IMR-90 (cell line): ENCODE measurements around the gene SLC29A1. TPM values are rescaled to one million over a fixed set of nuclear protein-coding genes. Genes with fewer than 3 reads are reported as not detected.

Experiments used
- ATAC-seq: fragments of 200-7000 bp; cut with Tn5 transposase; 2 replicates; pipeline ENCODE4 v1.9.1; 2020; ENCODE audit warnings: low read depth, mild to moderate bottlenecking, moderate library complexity
- BruUV-seq: library from RNA; stranded (reverse); fragments of 400-500 nt; replicated peaks from 2 replicates; lab custom pipeline; 2021; lab: Mats Ljungman, UMichigan
- CTCF ChIA-PET: fragments of 300-600 bp; formaldehyde crosslinking; extraction: SDS; loops from one replicate; lab custom pipeline; 2021; ENCODE audit warnings: antibody characterized with exemption; lab: Yijun Ruan, JAX
- POLR2A ChIA-PET: fragments of 300-600 bp; sonication (Branson Sonifier 250); formaldehyde crosslinking; loops from one replicate; lab custom pipeline; 2022; ENCODE audit warnings: antibody characterized with exemption; ENCODE audit not compliant: unreplicated experiment; lab: Charles Lee
- DNase-seq: peaks from one replicate; pipeline ENCODE4 v3.0.0; 2013
- H2AFZ ChIP-seq: replicated peaks from 2 replicates; pipeline ENCODE3; 2013; ENCODE audit warnings: low read length, mild to moderate bottlenecking; ENCODE audit not compliant: poor library complexity
- H2AK5ac ChIP-seq: 2 replicates; pipeline ENCODE4 v1.6.1; 2013; ENCODE audit warnings: low read depth, low read length, inconsistent platforms
- H2AK9ac ChIP-seq: replicated peaks from 2 replicates; pipeline ENCODE3; 2013; ENCODE audit warnings: mild to moderate bottlenecking, low read depth, low read length, moderate library complexity; ENCODE audit not compliant: poor library complexity
- H2BK120ac ChIP-seq: 2 replicates; pipeline ENCODE4 v1.6.1; 2013; ENCODE audit warnings: low read depth, low read length, inconsistent platforms
- H2BK15ac ChIP-seq: 3 replicates; pipeline ENCODE4 v1.6.1; 2013; ENCODE audit warnings: low read depth, low read length, inconsistent platforms
- H2BK20ac ChIP-seq: 2 replicates; pipeline ENCODE4 v1.6.1; 2013; ENCODE audit warnings: low read depth, mild to moderate bottlenecking, inconsistent platforms, low read length, moderate library complexity
- H2BK5ac ChIP-seq: 2 replicates; pipeline ENCODE4 v1.6.1; 2013; ENCODE audit warnings: mild to moderate bottlenecking, low read depth, low read length, inconsistent platforms; ENCODE audit not compliant: poor library complexity, severe bottlenecking
- H3K14ac ChIP-seq: replicated peaks from 2 replicates; pipeline ENCODE4 v1.6.1; 2013; ENCODE audit warnings: low read depth, low read length, inconsistent platforms
- H3K18ac ChIP-seq: 2 replicates; pipeline ENCODE4 v1.6.1; 2013; ENCODE audit warnings: low read depth, low read length, control low read depth
- H3K23ac ChIP-seq: 2 replicates; pipeline ENCODE4 v1.6.1; 2013; ENCODE audit warnings: low read depth, low read length, inconsistent platforms
- H3K27ac ChIP-seq: 2 replicates; pipeline ENCODE4 v1.5.1; 2013; ENCODE audit warnings: mild to moderate bottlenecking, control low read depth, low read length; ENCODE audit not compliant: insufficient read depth
- H3K27me3 ChIP-seq: 2 replicates; pipeline ENCODE4 v1.6.1; 2013; ENCODE audit warnings: low read length; ENCODE audit not compliant: control insufficient read depth, insufficient read depth
- H3K36me3 ChIP-seq: 2 replicates; pipeline ENCODE4 v1.6.1; 2013; ENCODE audit warnings: low read length, mixed read lengths; ENCODE audit not compliant: control insufficient read depth, insufficient read depth
- H3K4ac ChIP-seq: 2 replicates; pipeline ENCODE4 v1.6.1; 2013; ENCODE audit warnings: low read depth, low read length, inconsistent platforms
- H3K4me1 ChIP-seq: 2 replicates; pipeline ENCODE4 v1.6.1; 2013; ENCODE audit warnings: low read length, mixed read lengths; ENCODE audit not compliant: control insufficient read depth, insufficient read depth
- H3K4me2 ChIP-seq: 2 replicates; pipeline ENCODE4 v1.6.1; 2013; ENCODE audit warnings: low read depth, mild to moderate bottlenecking, control low read depth, low read length, moderate library complexity
- H3K4me3 ChIP-seq: 2 replicates; pipeline ENCODE4 v1.5.1; 2013; ENCODE audit warnings: low read depth, mild to moderate bottlenecking, control low read depth, low read length, moderate library complexity; ENCODE audit not compliant: insufficient read depth
- H3K56ac ChIP-seq: 2 replicates; pipeline ENCODE4 v1.6.1; 2013; ENCODE audit warnings: low read length, inconsistent platforms; ENCODE audit not compliant: insufficient read depth; ENCODE audit errors: extremely low read depth
- H3K79me1 ChIP-seq, 2 experiments: 2 replicates each; pipeline ENCODE4 v1.6.1; 2013; ENCODE audit warnings: low read length in 2 of 2, inconsistent platforms in 1 of 2, low read depth in 1 of 2
- H3K9ac ChIP-seq: 2 replicates; pipeline ENCODE4 v1.6.1; 2013; ENCODE audit warnings: low read depth, low read length, control low read depth
- H3K9me1 ChIP-seq: 2 replicates; pipeline ENCODE4 v1.6.1; 2013; ENCODE audit warnings: low read length, inconsistent platforms; ENCODE audit not compliant: insufficient read depth
- H3K9me3 ChIP-seq: 2 replicates; pipeline ENCODE4 v1.6.1; 2013; ENCODE audit warnings: low read length; ENCODE audit not compliant: control insufficient read depth, insufficient read depth
- H4K20me1 ChIP-seq: 2 replicates; pipeline ENCODE4 v1.6.1; 2013; ENCODE audit warnings: low read length, inconsistent platforms; ENCODE audit not compliant: insufficient read depth
- H4K5ac ChIP-seq: 2 replicates; pipeline ENCODE4 v1.6.1; 2013; ENCODE audit warnings: mild to moderate bottlenecking, low read depth, low read length, control low read depth
- H4K8ac ChIP-seq, 2 experiments: 2 replicates each; pipeline ENCODE4 v1.6.1; 2013; ENCODE audit warnings: low read depth in 2 of 2, low read length in 2 of 2, control low read depth in 1 of 2, inconsistent platforms in 1 of 2
- H4K91ac ChIP-seq: 2 replicates; pipeline ENCODE4 v1.6.1; 2013; ENCODE audit warnings: low read depth, low read length, inconsistent platforms; ENCODE audit not compliant: insufficient read depth
- MAFK ChIP-seq: IDR thresholded peaks from 2 replicates; pipeline ENCODE4 v1.6.1; 2012; ENCODE audit warnings: low read depth, low read length, improper control_type of control experiment
- MAZ ChIP-seq: IDR thresholded peaks from 2 replicates; pipeline ENCODE4 v1.6.1; 2012; ENCODE audit warnings: low read depth, mild to moderate bottlenecking, low read length, improper control_type of control experiment, moderate library complexity, borderline replicate concordance
- WGBS, 2 experiments: methylation state at CpG; one replicate each; pipeline versions ENCODE4 v1.1.5 to v1.1.7; 2013; ENCODE audit warnings: missing lambda C conversion rate in 2 of 2; ENCODE audit not compliant: insufficient read length in 1 of 2; ENCODE audit errors: extremely low coverage in 2 of 2; 5-methylcytosine and 5-hydroxymethylcytosine counted together
- dilution Hi-C: fragments of 300-500 bp; cut with HindIII; formaldehyde crosslinking; loops from one replicate; pipeline ENCODE4 v1.14.3; 2018; ENCODE audit warnings: low sequenced_read_pairs; ENCODE audit not compliant: unreplicated experiment
- in situ Hi-C: fragments of 300-500 bp; cut with MboI; formaldehyde crosslinking; loops from 3 replicates; pipeline ENCODE4 v1.14.3; 2019; ENCODE audit warnings: low sequenced_read_pairs, inconsistent platforms, mixed read lengths
- intact Hi-C: fragments of 100-400 bp; cut with micrococcal nuclease; formaldehyde crosslinking; loops from 2 replicates; pipeline ENCODE4 v1.10.0; 2022
- polyA plus RNA-seq, 3 experiments: library from polyadenylated mRNA; depleted of rRNA; stranded (reverse); fragments of >200 nt; gene quantifications; 2 replicates each; pipeline ENCODE4 v1.2.3, GENCODE V29; 2012; ENCODE audit warnings: low replicate concordance in 1 of 3
- total RNA-seq: library from RNA; depleted of rRNA; stranded (reverse); fragments of >200 nt; gene quantifications from 2 replicates; pipeline ENCODE4 v1.2.3, GENCODE V29; 2012

SLC29A1 gene
- total and polyA plus RNA-seq, 2 of the 4 experiments (the other 2 are of a cell fraction), result 4.1 to 22.1 TPM

GRCh38 chr6:44219053-44219814 is 4.2 kb upstream of the SLC29A1 start:
- Histone ChIP-seq H4K5ac (no peak overlapping the region), H3K23ac (no peak overlapping the region; the same call in 1 of the 2 replicates), H2BK120ac (no peak overlapping the region), H3K9me3 (no peaks in the 10 kb centered on the region), H2BK20ac (no peak overlapping the region), H4K91ac (no peak overlapping the region), H2BK15ac (no peak overlapping the region), H3K36me3 (no peaks in the 10 kb centered on the region), H3K4me2 (peak overlapping the region; percentile 86), H3K4me3 (peak overlapping the region; percentile 46), H2AK9ac (peak overlapping the region; percentile 77), H3K4me1 (peaks cover 13% of the 10 kb centered on the region), H2AK5ac (no peak overlapping the region), H3K14ac (no peak overlapping the region), H3K9me1 (peaks cover 4% of the 10 kb centered on the region; the same call in 1 of the 2 replicates), H3K27me3 (peaks cover 13% of the 10 kb centered on the region), H3K79me1 (0 out of 4 replicates have a peak, but pooled peaks cover 0 to under 1% of the 10 kb centered on the region in 2 experiments), H2AFZ (peak overlapping the region; percentile 98), H3K9ac (peak overlapping the region; percentile 32; the same call in 1 of the 2 replicates), H2BK5ac (no peak overlapping the region), H3K4ac (peak overlapping the region; percentile 78), H3K56ac (no peak overlapping the region), H4K8ac (peak overlapping the region in 1 of 2 experiments; percentile 72; a peak in 1 of 4 replicates), H3K18ac (no peak overlapping the region; the same call in 1 of the 2 replicates), H4K20me1 (no peaks in the 10 kb centered on the region), H3K27ac (no peak overlapping the region)
- intact Hi-C loops (no loop called here), dilution Hi-C loops (no loop called here), in situ Hi-C loops (no loop called here)
- ATAC-seq (peak; percentile 75), DNase-seq (peak; percentile 55)
- no TSS peak for BruUV-seq
- POLR2A ChIA-PET, result interaction anchor here (0.5 kb wide), 1 partner anchor 29 kb away, joined by 8 read pairs; no protein-coding TSS in a partner anchor
- no CpG with 5 or more reads among the region's 45 CpGs for WGBS, 2 experiments
- CTCF ChIA-PET, result no interaction called here
- TF ChIP-seq MAZ (peak; percentile 22; the same call in 1 of the 2 replicates), MAFK (no peak)
